ENCODE data around the gene AMD1. TPM values are rescaled to one million over a fixed set of nuclear protein-coding genes. Genes with fewer than 3 reads are reported as not detected.

AMD1 gene
- total and polyA plus RNA-seq, 9 of the 15 experiments (the other 6 are each of a cell fraction or from before 2014, with no cell fraction given), result 60.0 to 151 (median 85.6) TPM

GRCh38 chr6:110873981-110874879 lies at the start of gene AMD1 (continued):
- no peak for TF ChIP-seq REST (IDR thresholded peaks at IDR 0.05; ENCODE audit: borderline replicate concordance)
- TF ChIP-seq REST (CRISPR knock-in tag; IDR thresholded peaks at IDR 0.05; ENCODE audit: low read depth), result no peak
- TF ChIP-seq CTCF (IDR thresholded peaks at IDR 0.05 in 2 of 3, conservative IDR thresholded peaks at IDR 0.05 in 1 of 3; ENCODE audit: insufficient read depth in 2 of 3, low read depth in 1 of 3, low read length in 3 of 3), result 0 out of 6 replicates have a peak, but pooled peaks of 1 of the 3 experiments have one; percentile 5
- TF ChIP-seq ZNF696 (CRISPR knock-in tag; conservative IDR thresholded peaks at IDR 0.05), result no peak
- TF ChIP-seq HMGXB4 (CRISPR knock-in tag; IDR thresholded peaks at IDR 0.05), result peak; percentile 63
- TF ChIP-seq ZNF224 (CRISPR knock-in tag; IDR thresholded peaks at IDR 0.05), result no peak
- TF ChIP-seq ILF3 (IDR thresholded peaks at IDR 0.05; ENCODE audit: borderline replicate concordance), result peak; percentile 77; the same call in 1 of the 2 replicates
- TF ChIP-seq ZNF830 (CRISPR knock-in tag; IDR thresholded peaks at IDR 0.05), result no peak
- no peak for TF ChIP-seq ZNF282 (CRISPR knock-in tag; IDR thresholded peaks at IDR 0.05)
- no peak for TF ChIP-seq ZBTB26 (CRISPR knock-in tag; IDR thresholded peaks at IDR 0.05)
- no peak for TF ChIP-seq HNRNPH1 (optimal IDR thresholded peaks at IDR 0.05; ENCODE audit: low read depth, low read length)
- no peak for TF ChIP-seq ATF1 (CRISPR knock-in tag; IDR thresholded peaks at IDR 0.05)
- TF ChIP-seq ATF1 (tag; IDR thresholded peaks at IDR 0.05), result peak; percentile 97
- no peak for TF ChIP-seq ZNF77 (CRISPR knock-in tag; IDR thresholded peaks at IDR 0.05)
